Natural killer cell (primary cell): ENCODE results near the gene LUC7L3. TPM values are rescaled to one million over a fixed set of nuclear protein-coding genes. Genes with fewer than 3 reads are reported as not detected.
"Not testable (repeated sequence)": the region's sequence is repeated elsewhere in the genome, so short reads cannot be mapped to it uniquely, and the experiment has no call there.

Experiments
- ATAC-seq, 3 donors: fragments of 150-1000 bp in 2 of 3; fragments of 200-7000 bp in 1 of 3; cut with Tn5 transposase; 1 replicate in 1 of 3; 2 replicates in 2 of 3; pipeline ENCODE4 v1.10.0; 2021; ENCODE audit warnings: mild to moderate bottlenecking in 2 of 3, moderate library complexity in 2 of 3
- DNase-seq, 2 donors: peaks; one replicate each; pipeline versions ENCODE4 v3.0.0 to v3.0.0-alpha.2; 2013 to 2021; ENCODE audit warnings: mixed read lengths in 1 of 2
- H3K27ac ChIP-seq: one replicate; pipeline ENCODE4 v1.5.1; 2013; ENCODE audit warnings: mild to moderate bottlenecking, low read length
- H3K27me3 ChIP-seq: one replicate; pipeline ENCODE4 v1.6.1; 2013; ENCODE audit warnings: low read length; ENCODE audit not compliant: control insufficient read depth, insufficient read depth
- H3K36me3 ChIP-seq: one replicate; pipeline ENCODE4 v1.6.1; 2013; ENCODE audit warnings: low read length; ENCODE audit not compliant: control insufficient read depth, insufficient read depth
- H3K4me1 ChIP-seq: one replicate; pipeline ENCODE4 v1.6.1; 2013; ENCODE audit warnings: low read length; ENCODE audit not compliant: control insufficient read depth, insufficient read depth
- H3K4me3 ChIP-seq: one replicate; pipeline ENCODE4 v1.5.1; 2013; ENCODE audit warnings: low read length
- H3K9me3 ChIP-seq: one replicate; pipeline ENCODE4 v1.6.1; 2013; ENCODE audit warnings: low read length; ENCODE audit not compliant: control insufficient read depth, insufficient read depth
- H3K27ac Mint-ChIP-seq, 2 donors: one replicate each; pipeline ENCODE4 v1.8.0; 2022; ENCODE audit warnings: mild to moderate bottlenecking in 2 of 2, mixed read lengths in 2 of 2, moderate library complexity in 1 of 2
- H3K27me3 Mint-ChIP-seq, 2 donors: one replicate each; pipeline ENCODE4 v1.8.0; 2022; ENCODE audit warnings: low read depth in 2 of 2, mixed read lengths in 2 of 2
- H3K36me3 Mint-ChIP-seq: one replicate; pipeline ENCODE4 v1.8.0; 2022; ENCODE audit warnings: mixed read lengths
- H3K4me1 Mint-ChIP-seq, 2 donors: one replicate each; pipeline ENCODE4 v1.8.0; 2022; ENCODE audit warnings: mixed read lengths in 2 of 2
- H3K4me3 Mint-ChIP-seq: one replicate; pipeline ENCODE4 v1.8.0; 2022; ENCODE audit warnings: mild to moderate bottlenecking, moderate library complexity, mixed read lengths
- H3K9me3 Mint-ChIP-seq, 2 donors: one replicate each; pipeline ENCODE4 v1.8.0; 2022; ENCODE audit warnings: mixed read lengths in 2 of 2
- WGBS: methylation state at CpG from one replicate; pipeline ENCODE4 v1.1.7; 2013; ENCODE audit warnings: missing lambda C conversion rate; ENCODE audit not compliant: insufficient coverage; 5-methylcytosine and 5-hydroxymethylcytosine counted together
- intact Hi-C: fragments of 100-400 bp; cut with micrococcal nuclease; formaldehyde crosslinking; loops from one replicate; pipeline ENCODE4 v1.14.2; 2022
- total RNA-seq, 4 donors: library from RNA; stranded (reverse); fragments of 120-200 nt in 1 of 4; gene quantifications; one replicate each; pipeline versions ENCODE4 v1.2.3 to v1.2.4, GENCODE V29; 2013 to 2022
- TF ChIP-seq, protein P1 (sequence below): fragments of 200-600 bp; IDR thresholded peaks from one replicate; pipeline ENCODE4 v1.8.0; 2022; ENCODE audit warnings: antibody characterized with exemption

The LUC7L3 gene
- total RNA-seq, 3 donors from 2014 or later (not counting 1 experiment from before 2014, with no cell fraction given): 152 to 213 (median 196) TPM

DNA sequence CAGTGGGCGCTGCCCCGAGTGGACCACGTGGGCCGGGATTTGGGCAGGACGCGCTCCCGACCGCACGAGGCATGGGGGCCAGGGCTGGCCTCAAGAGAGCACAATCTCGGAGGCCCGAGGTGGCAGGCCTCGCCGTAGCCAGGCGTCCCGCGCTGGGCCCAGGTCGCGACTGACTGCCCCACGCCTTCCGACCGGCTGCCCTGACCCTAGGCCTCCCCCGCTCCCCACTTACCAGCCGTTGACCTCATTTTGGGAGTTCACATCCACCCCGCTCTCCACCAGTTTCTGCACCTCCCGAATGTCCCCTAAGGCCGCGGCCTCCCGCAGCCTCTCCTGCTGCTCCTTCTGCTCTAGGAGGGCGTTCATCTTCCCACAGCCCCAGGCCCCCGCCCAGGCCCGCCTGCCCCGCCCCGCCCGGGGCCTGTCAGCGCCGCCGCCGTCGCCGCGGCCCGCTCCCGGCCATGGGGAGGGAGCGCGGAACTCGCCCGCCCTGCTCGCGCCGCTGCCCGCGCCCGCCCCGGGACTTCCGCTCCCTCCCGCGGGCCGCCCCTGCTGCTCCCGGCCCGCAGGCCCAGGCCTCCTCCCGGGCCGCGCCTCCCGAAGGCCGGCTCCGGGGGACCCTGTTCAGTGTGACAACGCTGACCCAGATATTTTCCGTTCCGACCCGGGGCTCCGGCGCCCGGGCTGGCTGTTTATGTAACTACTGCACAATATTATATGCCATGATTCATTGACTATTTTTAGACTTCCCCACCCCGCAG, 11.9 kb upstream of the LUC7L3 start, which contains the start of gene ANKRD40:
Gene ANKRD40, minus strand, starts transcription at position 626 of the 761 bp plus-strand sequence. Its CDS starts 260 bp downstream, at position 366.
- H3K9me3 ChIP-seq: no peaks in the 10 kb centered on the region
- peak; percentile 91 to 93 for DNase-seq
- Mint-ChIP-seq H3K4me3 (peak within 1 kb of the TSS; percentile 96), H3K36me3 (no peaks in the 10 kb centered on the region), H3K27me3 (peaks cover 3 to 5% of the 10 kb centered on the region in 2 donors), H3K4me1 (peaks cover 25 to 26% of the 10 kb centered on the region in 2 donors), H3K9me3 (no peaks in the 10 kb centered on the region), H3K27ac (peak within 1 kb of the TSS; percentile 95 to 97)
- peak within 1 kb of the TSS; percentile 92 for H3K27ac ChIP-seq
- H3K36me3 ChIP-seq: peaks cover 8% of the 10 kb centered on the region
- TF ChIP-seq, protein P1, sequence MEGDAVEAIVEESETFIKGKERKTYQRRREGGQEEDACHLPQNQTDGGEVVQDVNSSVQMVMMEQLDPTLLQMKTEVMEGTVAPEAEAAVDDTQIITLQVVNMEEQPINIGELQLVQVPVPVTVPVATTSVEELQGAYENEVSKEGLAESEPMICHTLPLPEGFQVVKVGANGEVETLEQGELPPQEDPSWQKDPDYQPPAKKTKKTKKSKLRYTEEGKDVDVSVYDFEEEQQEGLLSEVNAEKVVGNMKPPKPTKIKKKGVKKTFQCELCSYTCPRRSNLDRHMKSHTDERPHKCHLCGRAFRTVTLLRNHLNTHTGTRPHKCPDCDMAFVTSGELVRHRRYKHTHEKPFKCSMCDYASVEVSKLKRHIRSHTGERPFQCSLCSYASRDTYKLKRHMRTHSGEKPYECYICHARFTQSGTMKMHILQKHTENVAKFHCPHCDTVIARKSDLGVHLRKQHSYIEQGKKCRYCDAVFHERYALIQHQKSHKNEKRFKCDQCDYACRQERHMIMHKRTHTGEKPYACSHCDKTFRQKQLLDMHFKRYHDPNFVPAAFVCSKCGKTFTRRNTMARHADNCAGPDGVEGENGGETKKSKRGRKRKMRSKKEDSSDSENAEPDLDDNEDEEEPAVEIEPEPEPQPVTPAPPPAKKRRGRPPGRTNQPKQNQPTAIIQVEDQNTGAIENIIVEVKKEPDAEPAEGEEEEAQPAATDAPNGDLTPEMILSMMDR: no peak
- intact Hi-C loops: loop anchor here (1.0 kb wide), 1 partner anchor 12 kb away; the partner anchor contains the start of gene LUC7L3
- H3K27me3 ChIP-seq: no peaks in the 10 kb centered on the region
- ATAC-seq: peak; percentile 87 to 96 (median 90)
- WGBS: under 1% methylated on average over 74 of the region's 74 CpGs
- H3K4me3 ChIP-seq: peak within 1 kb of the TSS; percentile 75
- H3K4me1 ChIP-seq: peaks cover 25% of the 10 kb centered on the region

GRCh38 chr17:50708050-50709000, 11.1 kb upstream of the LUC7L3 start:
- Histone ChIP-seq H3K9me3 (no peaks in the 10 kb centered on the region), H3K27ac (peak overlapping the region; percentile 90), H3K4me3 (peak overlapping the region; percentile 32), H3K27me3 (no peaks in the 10 kb centered on the region), H3K4me1 (peaks cover 25% of the 10 kb centered on the region), H3K36me3 (peaks cover 5% of the 10 kb centered on the region)
- Mint-ChIP-seq H3K36me3 (no peaks in the 10 kb centered on the region), H3K27ac (peak overlapping the region; percentile 95 to 97), H3K9me3 (no peaks in the 10 kb centered on the region), H3K27me3 (peaks cover 10 to 11% of the 10 kb centered on the region in 2 donors), H3K4me3 (peak overlapping the region; percentile 96), H3K4me1 (peaks cover 18 to 21% of the 10 kb centered on the region in 2 donors)
- ATAC-seq (no peak), DNase-seq (peak in 1 of 2 donors; percentile 35)
- intact Hi-C loops: no loop called here
- 9% methylated on average over 3 of the region's 6 CpGs for WGBS
- TF ChIP-seq, protein P1: no peak

DNA sequence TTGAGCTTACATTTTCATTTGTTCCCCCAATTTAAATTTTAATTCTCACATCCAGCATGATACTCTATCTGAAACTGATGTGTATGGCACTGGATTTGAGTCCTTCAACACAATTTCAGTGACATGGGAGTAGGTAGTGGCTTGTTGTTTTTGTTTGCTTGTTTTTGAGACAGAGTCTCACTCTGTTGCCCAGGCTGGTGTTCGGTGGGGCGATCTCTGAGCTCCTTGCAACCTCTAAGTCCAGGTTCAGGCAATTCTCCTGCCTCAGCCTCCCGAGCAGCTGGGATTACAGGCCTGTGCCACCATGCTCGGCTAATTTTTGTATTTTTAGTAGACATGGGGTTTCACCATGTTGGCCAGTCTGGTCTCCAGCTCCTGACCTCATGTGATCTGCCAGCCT, 10.3 kb upstream of the LUC7L3 start:
- H3K9me3 Mint-ChIP-seq, H3K9me3 ChIP-seq, ATAC-seq, H3K36me3 Mint-ChIP-seq, intact Hi-C loops, H3K27me3 ChIP-seq, H3K4me3 ChIP-seq, H3K36me3 ChIP-seq: not testable (repeated sequence)
- Mint-ChIP-seq H3K4me1 (peaks cover 11 to 14% of the 10 kb centered on the region in 2 donors), H3K27me3 (peaks cover 11 to 13% of the 10 kb centered on the region in 2 donors), H3K4me3 (peak overlapping the region; percentile 96), H3K27ac (peak overlapping the region; percentile 95 to 97)
- DNase-seq: peak in 1 of 2 donors; percentile 35
- peak overlapping the region; percentile 90 for H3K27ac ChIP-seq
- peaks cover 25% of the 10 kb centered on the region for H3K4me1 ChIP-seq
- 98% methylated on average over 4 of the region's 4 CpGs for WGBS
